BLaER1 (cell line): ENCODE measurements around the gene SIX4.

Source experiments
- H3K27ac ChIP-seq: shearing (Covaris generic); formaldehyde crosslinking; 2 replicates; pipeline ENCODE4 v1.8.1; 2022
- H3K27me3 ChIP-seq: shearing (Covaris generic); formaldehyde crosslinking; 2 replicates; pipeline ENCODE4 v1.8.1; 2022
- H3K36me3 ChIP-seq: shearing (Covaris generic); formaldehyde crosslinking; 2 replicates; pipeline ENCODE4 v1.8.1; 2022
- H3K4me1 ChIP-seq: shearing (Covaris generic); formaldehyde crosslinking; 2 replicates; pipeline ENCODE4 v1.8.1; 2022
- H3K4me2 ChIP-seq: shearing (Covaris generic); formaldehyde crosslinking; 2 replicates; pipeline ENCODE4 v1.8.1; 2022
- H3K4me3 ChIP-seq: shearing (Covaris generic); formaldehyde crosslinking; 2 replicates; pipeline ENCODE4 v1.8.1; 2022
- H3K9ac ChIP-seq: shearing (Covaris generic); formaldehyde crosslinking; 2 replicates; pipeline ENCODE4 v1.8.1; 2022
- H3K9me3 ChIP-seq: shearing (Covaris generic); formaldehyde crosslinking; 2 replicates; pipeline ENCODE4 v1.8.1; 2022
- H4K20me1 ChIP-seq: shearing (Covaris generic); formaldehyde crosslinking; 2 replicates; pipeline ENCODE4 v1.8.1; 2022
- Cebpa-rat ChIP-seq: shearing (Covaris generic); IDR thresholded peaks from 2 replicates; pipeline ENCODE4 v1.8.1; 2022

SIX4 gene

DNA sequence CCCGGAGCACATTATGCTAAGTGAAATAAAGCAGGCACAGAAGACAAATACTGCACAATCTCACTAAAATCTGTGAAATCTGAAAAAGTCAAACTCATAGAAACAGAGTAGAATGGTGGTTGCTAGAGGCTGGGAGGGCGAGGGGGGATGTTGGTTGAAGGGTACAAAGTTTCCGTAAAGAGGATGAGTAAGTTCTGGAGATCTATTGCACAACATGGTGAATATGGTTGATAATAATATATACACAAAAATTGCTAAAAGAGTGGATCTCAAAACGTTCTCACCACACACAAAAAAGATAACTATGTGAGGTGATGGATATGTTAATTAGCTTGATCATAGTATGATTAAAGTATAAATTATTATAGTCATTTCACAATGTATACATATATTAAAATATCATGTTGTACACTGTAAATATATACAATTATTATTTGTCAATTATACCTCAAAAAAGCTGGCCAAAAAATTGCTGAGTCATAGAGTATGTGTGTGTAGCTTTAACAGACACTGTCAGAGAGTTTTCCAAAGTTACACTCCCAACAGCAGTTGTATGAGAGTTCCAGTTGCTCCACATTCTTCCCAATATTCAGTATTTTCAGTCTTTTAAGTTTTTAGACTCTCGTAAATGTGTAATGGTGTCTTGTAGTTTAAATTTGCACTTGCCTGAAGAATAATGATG lies 55.6 kb downstream of the SIX4 start:
- Histone ChIP-seq H3K4me2 (no peak overlapping the region), H3K9me3 (peaks cover 5% of the 10 kb centered on the region; the same call in 1 of the 2 replicates)
- TF ChIP-seq Cebpa-rat, result no peak

DNA sequence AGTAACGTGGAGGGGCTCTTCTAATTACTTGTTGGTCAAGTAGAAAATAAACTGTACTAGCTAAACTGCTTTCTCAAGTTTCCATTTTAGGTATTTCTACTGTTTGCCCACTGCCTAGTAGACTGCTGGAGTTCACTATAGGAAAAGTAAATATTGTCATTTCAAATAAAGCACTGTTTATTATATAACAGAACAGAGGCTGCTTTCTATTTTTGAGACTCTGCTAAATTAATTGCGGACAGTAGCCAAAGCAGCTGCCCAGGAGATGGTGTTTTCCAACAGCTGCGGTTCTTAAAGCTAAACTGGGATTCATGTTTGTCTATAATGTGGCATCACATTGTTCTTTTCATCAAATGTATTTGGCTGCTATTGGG lies 59.0 kb downstream of the SIX4 start:
- Histone ChIP-seq H3K27ac (no peak overlapping the region), H3K9ac (no peak overlapping the region), H3K4me1 (no peaks in the 10 kb centered on the region; the same call in 1 of the 2 replicates), H3K36me3 (no peaks in the 10 kb centered on the region), H3K9me3 (peaks cover 5% of the 10 kb centered on the region; the same call in 1 of the 2 replicates), H3K27me3 (no peaks in the 10 kb centered on the region), H3K4me3 (no peak overlapping the region), H3K4me2 (no peak overlapping the region), H4K20me1 (no peaks in the 10 kb centered on the region)
- TF ChIP-seq Cebpa-rat, result no peak

More for the DNA sequence above, 55.6 kb downstream of the SIX4 start:
- Histone ChIP-seq H3K27ac (no peak overlapping the region), H3K4me3 (no peak overlapping the region), H3K4me1 (no peaks in the 10 kb centered on the region; the same call in 1 of the 2 replicates), H4K20me1 (no peaks in the 10 kb centered on the region), H3K27me3 (no peaks in the 10 kb centered on the region), H3K36me3 (no peaks in the 10 kb centered on the region), H3K9ac (no peak overlapping the region)

DNA sequence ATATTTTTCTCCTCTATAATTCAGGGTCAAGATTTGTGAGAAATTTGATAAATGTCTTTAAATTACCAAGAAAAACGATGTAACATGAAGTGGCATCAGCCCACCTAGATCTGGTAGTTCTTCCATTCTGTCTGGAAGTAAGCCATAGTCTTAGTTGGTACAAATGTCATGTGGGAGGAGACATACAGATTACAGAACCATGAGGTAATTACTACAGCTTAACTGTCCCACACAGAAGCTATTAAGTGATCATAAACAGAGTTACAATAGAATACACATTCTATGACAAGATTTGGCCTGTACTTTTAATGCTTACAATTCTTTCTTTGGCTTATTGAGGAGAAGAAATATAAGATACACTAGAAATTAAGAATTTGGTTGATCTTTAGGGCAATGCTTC lies 61.2 kb downstream of the SIX4 start:
- no peak for TF ChIP-seq Cebpa-rat
- H3K27me3 ChIP-seq, result peaks cover 15% of the 10 kb centered on the region
- no peak overlapping the region for H3K9ac ChIP-seq

DNA sequence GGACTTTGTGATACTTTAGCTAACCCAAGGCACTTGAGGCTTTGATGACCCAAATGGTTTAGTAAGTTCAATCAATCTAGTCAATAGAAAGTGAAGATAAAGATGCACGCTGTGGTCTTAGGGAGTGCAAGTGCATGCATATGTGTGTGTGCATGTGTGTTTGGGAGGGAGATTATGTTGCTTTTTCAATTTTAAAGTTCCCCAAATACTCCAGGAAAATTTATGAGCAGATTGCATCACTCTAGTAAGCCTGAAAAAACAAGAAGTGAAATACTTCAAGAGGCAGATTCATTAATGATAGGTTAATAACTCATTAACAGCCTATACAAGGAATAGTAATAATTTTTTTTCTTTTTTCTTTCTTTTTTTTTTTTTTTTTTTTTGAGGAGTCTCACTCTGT lies 62.4 kb downstream of the SIX4 start:
- no peak overlapping the region for H3K27ac ChIP-seq
- no peak overlapping the region for H3K4me2 ChIP-seq
- H3K4me3 ChIP-seq, result no peak overlapping the region
- no peak overlapping the region for H3K9ac ChIP-seq
- H3K9me3 ChIP-seq, result no peaks in the 10 kb centered on the region
- H3K4me1 ChIP-seq, result peaks cover 11% of the 10 kb centered on the region
- H3K36me3 ChIP-seq, result no peaks in the 10 kb centered on the region
- H4K20me1 ChIP-seq, result no peaks in the 10 kb centered on the region
- H3K27me3 ChIP-seq, result peaks cover 27% of the 10 kb centered on the region
- no peak for TF ChIP-seq Cebpa-rat

More for the DNA sequence above, 61.2 kb downstream of the SIX4 start:
- H3K4me2 ChIP-seq, result no peak overlapping the region
- H3K9me3 ChIP-seq, result no peaks in the 10 kb centered on the region
- H3K36me3 ChIP-seq, result no peaks in the 10 kb centered on the region
- no peaks in the 10 kb centered on the region for H4K20me1 ChIP-seq
- peaks cover 4% of the 10 kb centered on the region for H3K4me1 ChIP-seq
- H3K27ac ChIP-seq, result no peak overlapping the region
- H3K4me3 ChIP-seq, result no peak overlapping the region
